Measurements from ENCODE around the gene SLC5A7. TPM values are rescaled to one million over a fixed set of nuclear protein-coding genes. Genes with fewer than 3 reads are reported as not detected.

The SLC5A7 gene
- total RNA-seq, result under 1 TPM in 2 of 4 donors, not detected in 2; 0.21 to 0.28 TPM

DNA sequence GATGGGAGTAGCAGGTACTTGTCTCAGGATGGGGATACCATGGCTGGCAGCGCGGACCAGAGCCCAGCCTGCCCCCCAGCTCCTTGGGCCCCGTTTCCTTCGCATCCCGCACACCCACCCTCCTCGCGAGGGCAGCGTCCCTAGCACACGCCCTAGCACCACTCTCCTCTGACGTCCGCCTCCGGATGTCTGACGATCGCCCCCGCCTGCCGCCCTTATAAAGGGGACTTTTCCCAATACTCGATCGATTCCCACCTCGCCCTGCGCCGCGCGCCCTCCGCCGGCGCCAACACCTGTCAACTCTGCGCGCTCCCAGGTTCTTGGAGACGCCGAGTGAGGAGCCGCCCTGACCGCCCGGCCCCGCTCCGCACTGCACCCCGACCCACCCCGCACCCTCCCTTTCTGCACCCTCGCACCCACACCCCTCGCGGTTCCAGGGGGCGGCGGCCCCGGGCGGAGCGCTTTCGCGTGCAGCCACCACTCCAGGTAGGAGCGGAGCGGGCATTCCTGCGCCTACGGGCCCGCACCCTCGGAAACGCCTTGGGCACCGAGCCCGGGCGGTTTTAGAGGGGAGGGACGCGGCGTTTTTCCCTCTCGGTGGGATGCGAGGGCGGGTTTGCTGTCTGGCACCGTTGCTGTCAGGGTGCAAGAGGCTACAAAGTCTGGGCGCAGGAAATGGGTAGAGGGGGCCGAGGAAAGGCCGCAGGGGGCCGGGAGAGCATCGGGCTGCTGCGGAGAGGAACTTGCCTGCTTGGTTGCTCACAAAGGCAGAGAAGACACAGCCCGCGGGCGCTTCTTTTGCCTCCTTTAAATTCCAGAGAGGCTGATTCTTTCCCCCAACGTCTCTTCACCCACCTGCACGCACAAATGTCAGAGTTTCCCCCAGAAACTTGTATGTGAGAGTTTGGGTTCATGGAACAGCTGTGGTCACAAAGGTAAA lies at the start of gene SLC5A7:
Gene SLC5A7 (plus strand): TSS at position 247 of the 940 bp plus-strand sequence. CDS start 1,632 bp downstream, outside the sequence.
- TF ChIP-seq CTCF (IDR thresholded peaks at IDR 0.05) (no peak), POLR2A (IDR thresholded peaks at IDR 0.05) (no peak)
- no peak within 1 kb of the TSS for H3K27ac ChIP-seq
- DNase-seq, result no peak
- no peaks in the 10 kb centered on the region for H3K9me3 ChIP-seq
- H3K4me3 ChIP-seq, result no peak within 1 kb of the TSS
- H3K36me3 ChIP-seq, result no peaks in the 10 kb centered on the region
- H3K4me1 ChIP-seq, result no peaks in the 10 kb centered on the region
- peaks cover 0 to 14% of the 10 kb centered on the region in 2 donors for H3K27me3 ChIP-seq
- intact Hi-C loops (cut with DNase I; ENCODE audit: low total_unique reads), result no loop called here

GRCh38 chr2:107961395-107961794 lies 24.9 kb upstream of the SLC5A7 start:
- no peak overlapping the region for H3K4me3 ChIP-seq
- no peak for DNase-seq
- H3K4me1 ChIP-seq, result no peaks in the 10 kb centered on the region
- no peaks in the 10 kb centered on the region for H3K9me3 ChIP-seq
- intact Hi-C loops (cut with DNase I; ENCODE audit: low total_unique reads), result no loop called here
- H3K36me3 ChIP-seq, result no peaks in the 10 kb centered on the region
- no peaks in the 10 kb centered on the region for H3K27me3 ChIP-seq
- no peak for TF ChIP-seq POLR2A (IDR thresholded peaks at IDR 0.05)
- TF ChIP-seq CTCF (IDR thresholded peaks at IDR 0.05), result no peak
- H3K27ac ChIP-seq, result no peak overlapping the region

GRCh38 chr2:107964185-107964584 lies 22.1 kb upstream of the SLC5A7 start:
- Histone ChIP-seq H3K4me1 (no peaks in the 10 kb centered on the region), H3K36me3 (no peaks in the 10 kb centered on the region), H3K4me3 (no peak overlapping the region), H3K9me3 (no peaks in the 10 kb centered on the region), H3K27ac (no peak overlapping the region), H3K27me3 (no peaks in the 10 kb centered on the region)
- DNase-seq, result no peak
- intact Hi-C loops (cut with DNase I; ENCODE audit: low total_unique reads), result no loop called here
- TF ChIP-seq POLR2A (IDR thresholded peaks at IDR 0.05) (no peak), CTCF (IDR thresholded peaks at IDR 0.05) (no peak)

- intact Hi-C loops (cut with DNase I; ENCODE audit: low total_unique reads), result no loop called here
- Histone ChIP-seq H3K9me3 (no peaks in the 10 kb centered on the region), H3K4me3 (no peak overlapping the region), H3K27ac (no peak overlapping the region), H3K36me3 (no peaks in the 10 kb centered on the region), H3K27me3 (peaks cover 0 to 14% of the 10 kb centered on the region in 2 donors), H3K4me1 (no peaks in the 10 kb centered on the region)
- TF ChIP-seq POLR2A (IDR thresholded peaks at IDR 0.05), result no peak
- no peak for TF ChIP-seq CTCF (IDR thresholded peaks at IDR 0.05)
- DNase-seq, result no peak
Measured at GRCh38 chr2:107984707-107985106, 1.6 kb upstream of the SLC5A7 start.

DNA sequence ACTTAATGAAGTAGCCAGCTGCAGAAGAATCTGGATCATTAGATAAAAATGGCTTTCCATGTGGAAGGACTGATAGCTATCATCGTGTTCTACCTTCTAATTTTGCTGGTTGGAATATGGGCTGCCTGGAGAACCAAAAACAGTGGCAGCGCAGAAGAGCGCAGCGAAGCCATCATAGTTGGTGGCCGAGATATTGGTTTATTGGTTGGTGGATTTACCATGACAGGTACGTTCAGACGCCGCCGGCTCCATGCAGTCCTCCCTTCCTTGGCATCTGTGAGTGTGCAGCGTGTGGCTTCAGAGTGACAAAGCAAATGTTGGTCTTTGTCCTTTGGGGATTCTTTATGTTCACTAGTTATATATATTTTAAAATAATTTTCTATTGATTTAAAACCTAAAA lies 1.8 kb downstream of the SLC5A7 start:
- Histone ChIP-seq H3K27me3 (peaks cover 0 to 14% of the 10 kb centered on the region in 2 donors), H3K4me1 (no peaks in the 10 kb centered on the region), H3K4me3 (no peak overlapping the region), H3K27ac (no peak overlapping the region), H3K9me3 (no peaks in the 10 kb centered on the region), H3K36me3 (no peaks in the 10 kb centered on the region)
- DNase-seq, result no peak
- intact Hi-C loops (cut with DNase I; ENCODE audit: low total_unique reads), result no loop called here
- TF ChIP-seq CTCF (IDR thresholded peaks at IDR 0.05) (no peak), POLR2A (IDR thresholded peaks at IDR 0.05) (no peak)

Measured in uterus (tissue), 4 donors.